ENCODE data around the gene SH3TC1.

The SH3TC1 gene

DNA sequence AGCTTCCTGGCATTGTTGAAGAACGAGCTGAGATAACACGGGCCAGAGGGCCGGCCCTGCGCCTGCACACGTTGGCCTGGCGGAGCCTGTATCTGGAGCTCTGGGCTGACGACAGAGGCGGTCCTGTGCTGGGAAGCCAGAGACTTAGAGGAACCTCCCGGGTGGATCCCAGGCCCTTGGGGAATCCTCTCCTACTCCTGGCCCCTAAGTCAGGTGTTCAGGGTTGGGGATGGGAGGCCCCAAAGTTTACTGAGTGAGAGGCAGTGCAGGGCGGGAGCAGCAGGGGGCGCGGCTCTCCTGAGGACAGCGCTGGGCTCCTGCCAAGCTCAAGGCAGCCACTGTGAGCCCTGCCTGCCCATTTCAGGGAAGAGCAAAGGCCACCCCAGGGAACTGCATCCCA, 68.0 kb downstream of the SH3TC1 start:
- peak; percentile 32 for DNase-seq (ENCODE audit: low read depth, low spot score)
- no peak for TF ChIP-seq YY1 (IDR thresholded peaks at IDR 0.05; ENCODE audit: insufficient read depth, insufficient read length)
- no peak for TF ChIP-seq ZNF274 (IDR thresholded peaks at IDR 0.05; ENCODE audit: low read depth, low read length)
- Histone ChIP-seq H3K4me1 (ENCODE audit: insufficient read depth, insufficient read length) (peaks cover 26% of the 10 kb centered on the region), H3K36me3 (ENCODE audit: insufficient read depth, insufficient read length, low read length) (no peaks in the 10 kb centered on the region), H3K9me3 (ENCODE audit: insufficient read depth, low read length) (no peaks in the 10 kb centered on the region), H3K9ac (ENCODE audit: insufficient read length, low read depth) (no peak overlapping the region), H3K27me3 (ENCODE audit: insufficient read depth, insufficient read length) (peaks cover 30% of the 10 kb centered on the region), H3K4me3 (ENCODE audit: insufficient read length, low read depth) (no peak overlapping the region)

DNA sequence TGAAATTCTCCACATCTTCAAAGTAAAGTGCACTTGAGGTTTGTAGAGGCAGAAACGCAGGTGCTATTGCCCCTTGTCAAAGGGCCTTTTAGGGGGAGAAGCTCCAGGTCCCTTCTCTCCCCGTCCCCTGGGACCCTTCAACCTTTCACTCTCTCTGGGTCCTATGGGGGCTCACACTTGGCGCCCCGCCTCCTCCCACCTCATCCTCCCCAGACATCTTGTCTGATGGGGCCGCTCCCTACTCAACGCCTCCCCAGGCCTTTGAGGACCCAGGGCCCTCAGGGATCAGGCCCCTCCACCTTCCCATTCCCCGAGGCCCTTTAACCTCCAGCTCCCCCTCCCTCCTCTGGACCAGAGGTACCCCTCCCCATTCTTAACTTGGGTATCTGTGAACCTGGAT, 69.1 kb downstream of the SH3TC1 start:
- no peak for TF ChIP-seq ZNF274 (IDR thresholded peaks at IDR 0.05; ENCODE audit: low read depth, low read length)
- TF ChIP-seq SUZ12 (IDR thresholded peaks at IDR 0.05; ENCODE audit: extremely low read depth, insufficient read depth, insufficient read length) = no peak
- TF ChIP-seq YY1 (IDR thresholded peaks at IDR 0.05; ENCODE audit: insufficient read depth, insufficient read length) = no peak
- DNase-seq (ENCODE audit: low read depth, low spot score) = no peak
- peaks cover 35% of the 10 kb centered on the region for H3K27me3 ChIP-seq (ENCODE audit: insufficient read depth, insufficient read length)
- H3K36me3 ChIP-seq (ENCODE audit: insufficient read depth, insufficient read length, low read length) = no peaks in the 10 kb centered on the region
- H3K9ac ChIP-seq (ENCODE audit: insufficient read length, low read depth) = no peak overlapping the region
- H3K9me3 ChIP-seq (ENCODE audit: insufficient read depth, low read length) = no peaks in the 10 kb centered on the region
- peaks cover 17% of the 10 kb centered on the region for H3K4me1 ChIP-seq (ENCODE audit: insufficient read depth, insufficient read length)
- no peak overlapping the region for H3K4me3 ChIP-seq (ENCODE audit: insufficient read length, low read depth)

DNA sequence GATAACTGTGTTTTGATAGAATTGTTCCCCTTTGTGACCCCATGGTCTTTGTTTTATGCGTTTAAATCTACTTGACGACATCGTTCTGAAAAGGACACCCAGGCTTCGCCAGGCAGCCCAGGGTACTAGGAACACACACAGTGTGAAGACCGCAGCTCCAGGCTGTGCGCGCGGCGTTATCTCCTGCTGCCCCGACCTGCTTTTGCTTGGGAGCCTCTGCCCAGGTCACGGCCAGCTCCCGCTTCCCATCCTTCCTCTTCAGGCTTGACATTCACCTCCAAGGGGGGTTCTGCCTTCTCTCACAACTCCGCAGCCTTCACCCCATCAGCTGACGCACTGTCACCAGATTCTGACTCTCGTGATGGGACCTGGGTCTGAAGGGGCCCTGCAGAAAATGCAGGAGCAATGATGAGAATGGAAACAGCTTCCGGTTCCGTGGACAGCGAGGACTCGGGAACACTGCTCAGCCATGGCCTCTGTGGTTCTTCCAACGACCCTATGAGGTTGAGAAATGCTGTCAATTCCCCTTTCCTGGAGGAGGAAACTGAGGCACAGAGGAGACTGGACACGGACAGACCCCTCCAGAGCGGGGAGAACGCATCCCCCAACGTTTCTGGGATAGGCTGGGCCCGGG, 69.9 kb downstream of the SH3TC1 start:
- H3K4me1 ChIP-seq (ENCODE audit: insufficient read depth, insufficient read length) = peaks cover 15% of the 10 kb centered on the region
- H3K36me3 ChIP-seq (ENCODE audit: insufficient read depth, insufficient read length, low read length) = no peaks in the 10 kb centered on the region
- no peak for DNase-seq (ENCODE audit: low read depth, low spot score)
- H3K27me3 ChIP-seq (ENCODE audit: insufficient read depth, insufficient read length) = peaks cover 35% of the 10 kb centered on the region
- H3K9ac ChIP-seq (ENCODE audit: insufficient read length, low read depth) = peak overlapping the region; percentile 73
- peak overlapping the region; percentile 9 for H3K4me3 ChIP-seq (ENCODE audit: insufficient read length, low read depth)
- TF ChIP-seq SUZ12 (IDR thresholded peaks at IDR 0.05; ENCODE audit: extremely low read depth, insufficient read depth, insufficient read length) (no peak), ZNF274 (IDR thresholded peaks at IDR 0.05; ENCODE audit: low read depth, low read length) (no peak), YY1 (IDR thresholded peaks at IDR 0.05; ENCODE audit: insufficient read depth, insufficient read length) (no peak)
- no peaks in the 10 kb centered on the region for H3K9me3 ChIP-seq (ENCODE audit: insufficient read depth, low read length)

DNA sequence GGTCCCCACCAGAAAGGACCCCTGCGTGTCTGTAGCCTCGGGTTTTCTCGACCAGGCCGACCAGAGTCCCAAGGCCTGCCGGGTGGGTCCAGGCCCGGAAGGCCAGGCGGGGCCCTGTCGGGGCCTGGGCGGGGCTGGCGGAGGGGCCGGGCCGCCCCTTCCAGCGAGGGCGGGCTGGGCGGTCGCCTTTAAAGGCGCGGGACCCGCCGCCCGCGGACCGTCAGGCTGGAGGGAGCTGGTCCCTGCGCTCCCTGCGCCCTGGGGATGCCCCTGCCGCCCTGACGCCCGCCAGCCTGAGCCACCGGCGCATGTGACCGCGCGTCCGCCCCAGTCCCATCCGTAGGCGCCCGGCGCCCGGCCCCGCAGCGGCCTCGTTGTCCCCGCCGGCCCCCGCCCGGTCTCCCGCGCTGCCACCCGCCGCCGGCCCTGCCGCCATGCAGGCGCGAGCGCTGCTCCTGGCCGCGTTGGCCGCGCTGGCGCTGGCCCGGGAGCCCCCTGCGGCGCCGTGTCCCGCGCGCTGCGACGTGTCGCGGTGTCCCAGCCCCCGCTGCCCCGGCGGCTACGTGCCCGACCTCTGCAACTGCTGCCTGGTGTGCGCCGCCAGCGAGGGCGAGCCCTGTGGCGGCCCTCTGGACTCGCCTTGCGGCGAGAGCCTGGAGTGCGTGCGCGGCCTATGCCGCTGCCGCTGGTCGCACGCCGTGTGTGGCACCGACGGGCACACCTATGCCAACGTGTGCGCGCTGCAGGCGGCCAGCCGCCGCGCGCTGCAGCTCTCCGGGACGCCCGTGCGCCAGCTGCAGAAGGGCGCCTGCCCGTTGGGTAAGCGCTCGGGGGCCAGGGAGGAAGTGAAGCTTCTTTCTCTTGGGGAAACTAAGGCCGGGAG, 70.7 kb downstream of the SH3TC1 start, which contains the start of gene HTRA3:
Gene HTRA3, plus strand, starts transcription at position 220 of the 883 bp plus-strand sequence. Its CDS starts 215 bp downstream, at position 435.
- Histone ChIP-seq H3K36me3 (ENCODE audit: insufficient read depth, insufficient read length, low read length) (no peaks in the 10 kb centered on the region), H3K4me1 (ENCODE audit: insufficient read depth, insufficient read length) (peaks cover 16% of the 10 kb centered on the region), H3K4me3 (ENCODE audit: insufficient read length, low read depth) (peak within 1 kb of the TSS; percentile 56), H3K9ac (ENCODE audit: insufficient read length, low read depth) (peak within 1 kb of the TSS; percentile 81), H3K27me3 (ENCODE audit: insufficient read depth, insufficient read length) (peaks cover 35% of the 10 kb centered on the region), H3K9me3 (ENCODE audit: insufficient read depth, low read length) (no peaks in the 10 kb centered on the region)
- peak; percentile 33 for DNase-seq (ENCODE audit: low read depth, low spot score)
- TF ChIP-seq YY1 (IDR thresholded peaks at IDR 0.05; ENCODE audit: insufficient read depth, insufficient read length) (no peak), ZNF274 (IDR thresholded peaks at IDR 0.05; ENCODE audit: low read depth, low read length) (no peak), SUZ12 (IDR thresholded peaks at IDR 0.05; ENCODE audit: extremely low read depth, insufficient read depth, insufficient read length) (peak; percentile 66)

DNA sequence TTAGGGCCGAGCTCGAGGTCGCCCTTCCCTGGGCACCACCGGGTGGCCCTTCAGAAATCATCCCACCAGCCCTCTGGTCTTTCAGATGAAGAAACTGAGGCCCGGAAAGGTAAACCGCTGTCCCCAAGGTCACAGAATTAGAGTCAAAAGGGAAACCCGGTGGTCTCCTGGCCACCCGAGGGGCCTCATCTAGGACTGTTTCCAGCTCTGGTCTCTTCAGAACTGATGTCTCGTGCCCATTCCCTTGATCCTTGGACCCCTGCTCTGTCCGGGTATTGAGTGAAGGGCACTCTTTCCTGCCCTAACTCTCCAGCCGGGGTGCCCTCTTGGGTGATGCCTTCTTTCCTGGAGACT, 71.3 kb downstream of the SH3TC1 start:
- peaks cover 20% of the 10 kb centered on the region for H3K4me1 ChIP-seq (ENCODE audit: insufficient read depth, insufficient read length)
- TF ChIP-seq SUZ12 (IDR thresholded peaks at IDR 0.05; ENCODE audit: extremely low read depth, insufficient read depth, insufficient read length) (no peak), ZNF274 (IDR thresholded peaks at IDR 0.05; ENCODE audit: low read depth, low read length) (no peak), YY1 (IDR thresholded peaks at IDR 0.05; ENCODE audit: insufficient read depth, insufficient read length) (no peak)
- no peak for DNase-seq (ENCODE audit: low read depth, low spot score)
- no peaks in the 10 kb centered on the region for H3K9me3 ChIP-seq (ENCODE audit: insufficient read depth, low read length)
- H3K27me3 ChIP-seq (ENCODE audit: insufficient read depth, insufficient read length) = peaks cover 35% of the 10 kb centered on the region
- H3K4me3 ChIP-seq (ENCODE audit: insufficient read length, low read depth) = peak overlapping the region; percentile 56
- H3K36me3 ChIP-seq (ENCODE audit: insufficient read depth, insufficient read length, low read length) = no peaks in the 10 kb centered on the region
- H3K9ac ChIP-seq (ENCODE audit: insufficient read length, low read depth) = peak overlapping the region; percentile 81

DNA sequence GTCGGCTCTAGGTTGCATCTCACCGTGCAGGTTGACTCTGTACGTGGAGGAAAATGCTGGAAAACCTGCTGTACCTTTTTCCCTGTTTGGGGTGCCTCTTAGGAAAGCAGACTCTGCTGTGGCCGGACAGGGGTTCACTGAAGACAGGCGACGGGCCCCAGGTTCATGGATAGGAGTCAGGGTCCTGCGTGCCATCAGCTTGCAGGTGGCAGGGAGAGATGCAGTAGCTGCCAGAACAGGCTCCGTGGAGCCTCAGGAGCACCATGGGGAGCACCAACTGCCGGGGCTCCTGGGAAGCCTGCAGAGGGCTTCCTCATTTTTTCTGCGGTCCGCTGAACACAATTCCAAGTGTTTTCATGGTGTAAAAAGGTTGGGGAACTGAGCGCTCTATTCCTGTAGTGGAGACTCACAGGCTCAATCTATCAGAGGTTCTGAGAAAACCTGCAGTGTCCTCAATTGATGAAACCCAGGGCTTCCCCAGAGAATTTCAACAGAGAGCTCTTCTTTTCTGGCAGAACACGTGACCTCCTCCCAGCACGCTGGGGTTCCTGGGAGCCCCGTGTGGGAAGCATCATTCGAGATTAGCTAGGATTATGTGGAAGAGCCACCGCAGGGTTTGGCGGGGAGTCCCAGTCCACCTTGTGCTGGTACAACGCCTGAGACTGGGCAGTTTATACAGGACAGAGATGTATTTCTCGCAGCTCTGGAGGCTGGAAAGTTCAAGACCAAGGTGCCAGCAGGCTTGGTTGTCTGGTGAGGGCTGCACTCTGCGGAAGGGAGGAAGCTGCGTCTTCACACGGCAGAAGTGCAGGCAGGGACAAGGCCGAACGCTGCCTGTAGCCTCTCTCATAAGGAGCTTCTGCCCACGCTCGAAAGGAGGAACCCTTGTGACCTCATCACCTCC, 72.1 kb downstream of the SH3TC1 start:
- Histone ChIP-seq H3K36me3 (ENCODE audit: insufficient read depth, insufficient read length, low read length) (no peaks in the 10 kb centered on the region), H3K27me3 (ENCODE audit: insufficient read depth, insufficient read length) (peaks cover 35% of the 10 kb centered on the region), H3K4me1 (ENCODE audit: insufficient read depth, insufficient read length) (peaks cover 19% of the 10 kb centered on the region), H3K9ac (ENCODE audit: insufficient read length, low read depth) (peak overlapping the region; percentile 81), H3K9me3 (ENCODE audit: insufficient read depth, low read length) (no peaks in the 10 kb centered on the region), H3K4me3 (ENCODE audit: insufficient read length, low read depth) (no peak overlapping the region)
- TF ChIP-seq YY1 (IDR thresholded peaks at IDR 0.05; ENCODE audit: insufficient read depth, insufficient read length) (no peak), ZNF274 (IDR thresholded peaks at IDR 0.05; ENCODE audit: low read depth, low read length) (no peak), SUZ12 (IDR thresholded peaks at IDR 0.05; ENCODE audit: extremely low read depth, insufficient read depth, insufficient read length) (no peak)
- no peak for DNase-seq (ENCODE audit: low read depth, low spot score)

Data from NT2/D1 (cell line).